ENCODE measurements around the gene PKDREJ.

Gene PKDREJ

GRCh38 chr22:46262449-46263215 lies 511 bp downstream of the PKDREJ start:
- no peak for FAIRE-seq

GRCh38 chr22:46260038-46260437 lies 3.1 kb downstream of the PKDREJ start:
- no peak for FAIRE-seq

GRCh38 chr22:46259374-46259773 lies 3.8 kb downstream of the PKDREJ start:
- no peak for FAIRE-seq

GRCh38 chr22:46256358-46256958 lies 6.7 kb downstream of the PKDREJ start:
- FAIRE-seq, result no peak

GRCh38 chr22:46251816-46252380 lies 11.2 kb downstream of the PKDREJ start:
- FAIRE-seq, result no peak

- FAIRE-seq, result no peak
These were observed 11.9 kb downstream of the PKDREJ start for GRCh38 chr22:46251266-46251665.

GRCh38 chr22:46250783-46251125 lies 12.4 kb downstream of the PKDREJ start:
- no peak for FAIRE-seq

GRCh38 chr22:46250035-46250782 lies 12.9 kb downstream of the PKDREJ start, which contains the start of gene CDPF1:
Gene CDPF1, minus strand, starts transcription at chr22:46250293. Its CDS starts 2,009 bp downstream, at chr22:46248284.
- no peak for FAIRE-seq

GRCh38 chr22:46247443-46247975 lies 15.6 kb downstream of the PKDREJ start:
- no peak for FAIRE-seq

- FAIRE-seq, result no peak
These were observed 17.0 kb downstream of the PKDREJ start for GRCh38 chr22:46246178-46246577.

- no peak for FAIRE-seq
These were observed 17.6 kb downstream of the PKDREJ start for GRCh38 chr22:46245511-46245910.

- no peak for FAIRE-seq
These were observed 18.4 kb downstream of the PKDREJ start for GRCh38 chr22:46244771-46245170.

GRCh38 chr22:46242076-46242475 lies 21.1 kb downstream of the PKDREJ start:
- FAIRE-seq, result no peak

- no peak for FAIRE-seq
These were observed 21.6 kb downstream of the PKDREJ start for GRCh38 chr22:46241396-46242007.

GRCh38 chr22:46240907-46241306 lies 22.2 kb downstream of the PKDREJ start:
- FAIRE-seq, result no peak

GRCh38 chr22:46240506-46240905 lies 22.6 kb downstream of the PKDREJ start:
- no peak for FAIRE-seq

GRCh38 chr22:46240073-46240472 lies 23.1 kb downstream of the PKDREJ start:
- FAIRE-seq, result no peak

- FAIRE-seq, result no peak
These were observed 23.7 kb downstream of the PKDREJ start for GRCh38 chr22:46239261-46240048.

- FAIRE-seq, result no peak
These were observed 24.6 kb downstream of the PKDREJ start for GRCh38 chr22:46238541-46238940.

GRCh38 chr22:46237453-46238124 lies 25.6 kb downstream of the PKDREJ start:
- no peak for FAIRE-seq

GRCh38 chr22:46234969-46235368 lies 28.2 kb downstream of the PKDREJ start:
- no peak for FAIRE-seq

Data from endometrium (tissue), 2 donors.